HL-60/S4 treated with phorbol 12-myristate 13-acetate at 8.2 ng/mL for 4 days and 3 days (cell line): ENCODE measurements around the gene SOAT2.

Source experiments
- in situ Hi-C: fragments of 300-500 bp; cut with MboI; formaldehyde crosslinking; loops from 2 replicates; pipeline ENCODE4 v1.15.0; 2022; ENCODE audit warnings: low sequenced_read_pairs

SOAT2 gene

DNA sequence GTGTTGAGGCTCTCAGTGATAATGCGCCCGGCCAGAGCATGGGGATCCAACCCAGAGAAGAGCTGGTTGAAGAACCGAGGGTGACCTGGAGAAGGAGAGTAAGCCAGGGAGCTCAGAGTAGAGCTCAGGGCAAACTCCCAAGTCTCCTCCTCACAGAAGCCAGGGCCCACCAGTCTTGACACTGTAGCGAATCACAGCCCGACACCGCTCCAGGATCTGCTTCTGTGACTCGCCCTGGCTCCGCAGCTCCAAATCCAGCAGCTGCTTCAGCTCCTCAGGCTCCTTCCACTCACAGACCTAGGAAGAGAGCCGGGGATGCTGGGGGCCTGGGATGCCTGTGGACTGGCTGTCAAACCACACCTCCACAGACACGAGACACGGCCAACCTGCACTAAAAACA lies 69.1 kb downstream of the SOAT2 start:
- in situ Hi-C loops, result no loop called here

DNA sequence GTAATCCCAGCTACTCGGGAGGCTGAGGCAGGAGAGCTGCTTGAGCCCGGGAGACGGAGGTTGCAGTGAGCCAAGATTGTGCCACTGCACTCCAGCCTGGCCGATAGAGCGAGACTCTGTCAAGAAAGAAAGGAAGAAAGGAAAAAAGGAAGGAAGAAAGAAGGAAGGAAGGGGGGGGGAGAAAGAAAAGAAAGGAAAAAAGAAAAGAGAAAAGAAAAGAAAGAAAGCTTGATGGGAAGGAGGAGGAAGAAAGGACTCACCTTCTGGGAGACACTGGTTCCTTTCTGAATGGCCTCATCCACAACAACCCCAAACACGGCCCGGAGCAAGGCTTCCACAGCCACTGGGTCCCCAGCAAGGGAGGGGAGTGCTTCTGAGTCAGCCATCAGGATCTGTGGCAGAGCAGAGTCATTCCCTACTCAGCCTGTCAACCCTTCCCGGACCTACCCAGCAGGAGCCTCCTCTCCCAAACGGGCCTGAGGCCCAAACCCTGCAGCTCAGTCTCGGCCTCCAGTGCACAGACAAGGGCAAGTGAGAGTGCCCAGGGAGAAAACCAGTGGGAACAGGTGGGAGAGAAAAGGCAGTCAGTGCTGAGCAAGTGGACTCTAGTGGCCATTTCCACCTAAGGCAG lies 69.9 kb downstream of the SOAT2 start:
- in situ Hi-C loops, result no loop called here
